Calu3 (cell line): ENCODE results near the gene TBX20. TPM values are rescaled to one million over a fixed set of nuclear protein-coding genes. Genes with fewer than 3 reads are reported as not detected.
A peak's percentile ranks its signal among the peaks of the same experiment; 100 is the strongest.
"Not testable (repeated sequence)": the region's sequence is repeated elsewhere in the genome, so short reads cannot be mapped to it uniquely, and the experiment has no call there.

Source experiments
- BruUV-seq: library from RNA; stranded (reverse); fragments of 400-500 nt; replicated peaks from 2 replicates; lab custom pipeline; 2021; lab: Mats Ljungman, UMichigan
- CTCF ChIA-PET: fragments of 300-600 bp; sonication (Branson Sonifier 250); formaldehyde crosslinking; loops from one replicate; lab custom pipeline; 2022; ENCODE audit warnings: antibody characterized with exemption; lab: Charles Lee
- DNase-seq: peaks from one replicate; pipeline ENCODE4 v3.0.0; 2022
- H3K27ac Mint-ChIP-seq: one replicate; pipeline ENCODE4 v1.8.0; 2022; ENCODE audit warnings: mixed read lengths; ENCODE audit not compliant: unreplicated experiment
- H3K27me3 Mint-ChIP-seq: one replicate; pipeline ENCODE4 v1.8.0; 2022; ENCODE audit warnings: mixed read lengths; ENCODE audit not compliant: unreplicated experiment
- H3K36me3 Mint-ChIP-seq: one replicate; pipeline ENCODE4 v1.8.0; 2022; ENCODE audit warnings: mild to moderate bottlenecking, moderate library complexity, mixed read lengths; ENCODE audit not compliant: insufficient read depth, unreplicated experiment
- H3K4me1 Mint-ChIP-seq: one replicate; pipeline ENCODE4 v1.8.0; 2022; ENCODE audit warnings: mild to moderate bottlenecking, low read depth, mixed read lengths; ENCODE audit not compliant: unreplicated experiment
- H3K4me3 Mint-ChIP-seq: one replicate; pipeline ENCODE4 v1.8.0; 2022; ENCODE audit warnings: mild to moderate bottlenecking, low read depth, moderate library complexity, mixed read lengths; ENCODE audit not compliant: unreplicated experiment
- H3K9me3 Mint-ChIP-seq: one replicate; pipeline ENCODE4 v1.8.0; 2022; ENCODE audit warnings: low read depth, mixed read lengths; ENCODE audit not compliant: unreplicated experiment
- intact Hi-C: fragments of 100-400 bp; cut with micrococcal nuclease; formaldehyde crosslinking; loops from one replicate; pipeline ENCODE4 v1.10.0; 2022; ENCODE audit not compliant: unreplicated experiment
- total RNA-seq: library from RNA; stranded (reverse); gene quantifications from 2 replicates; pipeline ENCODE4 v1.2.3, GENCODE V29; 2022

TBX20 gene
- total RNA-seq, 1 experiment from 2014 or later, result 3.4 TPM

DNA sequence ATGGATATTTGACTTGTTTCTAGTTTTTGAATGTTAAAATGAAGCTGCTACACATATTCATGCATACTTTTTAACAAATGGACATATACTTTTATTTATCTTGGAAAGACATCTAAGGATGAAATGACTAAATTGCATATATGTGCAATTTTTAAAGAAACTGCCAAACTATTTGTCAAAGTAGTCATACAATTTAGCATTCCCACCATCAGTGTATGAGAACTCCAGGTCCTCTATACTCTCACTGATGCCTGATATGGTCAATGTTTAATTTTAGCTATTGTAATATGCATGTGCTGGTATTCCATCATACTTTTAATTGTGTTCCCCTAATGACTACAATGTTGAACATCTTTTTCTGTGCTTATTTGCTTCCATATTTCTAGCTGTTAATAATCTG lies 47.0 kb downstream of the TBX20 start:
- H3K36me3 Mint-ChIP-seq, CTCF ChIA-PET: not testable (repeated sequence)

DNA sequence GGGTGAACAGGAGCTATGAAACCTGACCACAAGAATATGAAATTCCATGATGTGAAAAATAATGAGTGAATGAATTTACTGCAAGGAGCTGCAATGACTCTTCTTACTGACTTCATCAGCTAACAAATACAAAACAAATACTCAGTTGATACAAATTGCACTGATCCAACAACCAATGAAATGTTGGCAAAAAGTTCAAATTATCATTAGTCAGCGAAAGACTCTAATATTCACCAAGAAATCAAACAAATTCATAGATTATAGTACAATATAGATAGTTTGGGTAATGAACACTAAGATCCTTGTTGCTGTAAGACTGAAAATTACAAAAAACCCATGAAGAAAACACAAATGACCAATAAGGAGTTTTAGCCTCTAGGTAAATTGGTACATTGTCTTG lies 49.0 kb downstream of the TBX20 start:
- H3K9me3 Mint-ChIP-seq, H3K27me3 Mint-ChIP-seq, H3K27ac Mint-ChIP-seq, H3K36me3 Mint-ChIP-seq, H3K4me3 Mint-ChIP-seq, CTCF ChIA-PET, H3K4me1 Mint-ChIP-seq, DNase-seq, BruUV-seq: not testable (repeated sequence)
- intact Hi-C loops, result loop anchor here (10.0 kb wide), 1 partner anchor 220 kb away; no protein-coding TSS in a partner anchor

More for the DNA sequence above, 47.0 kb downstream of the TBX20 start:
- H3K27ac Mint-ChIP-seq, DNase-seq, H3K9me3 Mint-ChIP-seq, H3K27me3 Mint-ChIP-seq, H3K4me3 Mint-ChIP-seq, BruUV-seq, H3K4me1 Mint-ChIP-seq: not testable (repeated sequence)
- intact Hi-C loops, result loop anchor here (10.0 kb wide), 1 partner anchor 218 kb away; no protein-coding TSS in a partner anchor

- CTCF ChIA-PET, H3K4me1 Mint-ChIP-seq, H3K36me3 Mint-ChIP-seq, H3K27me3 Mint-ChIP-seq, H3K27ac Mint-ChIP-seq, H3K4me3 Mint-ChIP-seq, DNase-seq, H3K9me3 Mint-ChIP-seq, BruUV-seq: not testable (repeated sequence)
- intact Hi-C loops, result loop anchor here (10.0 kb wide), 1 partner anchor 221 kb away; no protein-coding TSS in a partner anchor
These were observed 49.9 kb downstream of the TBX20 start for GRCh38 chr7:35204031-35204430.

GRCh38 chr7:35202353-35202752 lies 51.5 kb downstream of the TBX20 start:
- H3K9me3 Mint-ChIP-seq, H3K4me1 Mint-ChIP-seq, CTCF ChIA-PET, H3K27me3 Mint-ChIP-seq, H3K36me3 Mint-ChIP-seq, H3K4me3 Mint-ChIP-seq, DNase-seq, BruUV-seq, H3K27ac Mint-ChIP-seq: not testable (repeated sequence)
- intact Hi-C loops, result loop anchor here (10.0 kb wide), 1 partner anchor 222 kb away; no protein-coding TSS in a partner anchor

DNA sequence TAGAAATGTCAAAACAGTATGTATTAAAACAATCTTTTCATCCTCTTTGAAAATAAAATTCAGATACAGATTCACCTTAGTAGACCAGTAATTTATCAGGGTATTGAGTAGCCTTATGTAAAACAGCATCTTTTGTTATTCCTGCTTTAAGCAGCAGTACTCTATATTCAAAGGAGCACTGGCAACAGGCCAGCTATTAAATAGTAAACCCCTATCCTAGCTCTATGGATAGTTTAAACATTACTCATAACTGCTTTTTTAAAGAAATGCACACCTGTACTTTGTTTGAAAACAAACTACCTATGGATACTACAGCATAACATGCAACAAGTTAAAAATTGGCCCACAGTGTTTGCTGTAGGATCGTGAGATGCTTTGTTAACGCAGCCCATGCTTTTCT lies 53.7 kb downstream of the TBX20 start:
- H3K27ac Mint-ChIP-seq, H3K4me3 Mint-ChIP-seq, BruUV-seq, H3K27me3 Mint-ChIP-seq, H3K9me3 Mint-ChIP-seq, CTCF ChIA-PET, H3K36me3 Mint-ChIP-seq, H3K4me1 Mint-ChIP-seq: not testable (repeated sequence)
- intact Hi-C loops, result loop anchor here (10.0 kb wide), 1 partner anchor 225 kb away; no protein-coding TSS in a partner anchor
- peak; percentile 42 for DNase-seq

DNA sequence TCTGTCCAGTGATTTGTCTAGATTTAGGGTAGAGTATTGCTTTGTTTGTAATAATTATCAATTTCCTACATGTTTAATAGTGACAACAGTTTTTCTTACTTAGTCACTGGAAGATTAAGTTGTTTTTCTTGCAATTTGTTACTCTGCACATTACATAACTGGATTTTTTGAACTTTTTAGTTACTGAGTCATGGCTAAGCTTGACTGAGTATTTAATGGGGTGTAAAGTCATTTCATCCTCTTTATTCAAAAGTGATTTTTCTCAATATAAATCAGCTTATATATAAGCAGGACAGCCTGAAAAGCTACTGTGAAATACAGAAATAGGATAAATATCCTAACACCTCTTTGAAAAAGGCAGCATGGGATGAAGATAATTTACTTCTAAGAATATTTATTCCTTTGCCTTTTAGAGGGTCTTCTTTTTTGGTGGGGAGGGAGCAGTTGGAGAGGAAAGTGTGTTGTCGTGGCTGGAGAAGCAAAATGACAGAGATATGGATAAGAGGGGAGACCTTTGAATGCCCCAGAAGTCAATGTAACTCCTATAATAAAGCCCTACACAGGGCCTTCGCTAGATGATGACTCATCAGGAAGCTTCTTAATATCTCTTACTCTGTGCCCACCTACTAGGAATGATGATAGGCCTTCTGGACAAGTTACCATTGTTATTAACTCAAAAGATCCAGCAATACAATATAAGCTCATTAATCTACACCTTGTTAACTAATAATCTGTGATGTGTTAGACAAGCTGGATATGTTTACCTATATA lies 55.3 kb downstream of the TBX20 start:
- not testable (repeated sequence) for H3K4me3 Mint-ChIP-seq, H3K4me1 Mint-ChIP-seq

GRCh38 chr7:35191571-35191970 lies 62.3 kb downstream of the TBX20 start:
- H3K9me3 Mint-ChIP-seq, H3K4me1 Mint-ChIP-seq, H3K4me3 Mint-ChIP-seq, H3K27ac Mint-ChIP-seq, CTCF ChIA-PET, BruUV-seq, DNase-seq, H3K36me3 Mint-ChIP-seq: not testable (repeated sequence)
- peaks cover 15% of the 10 kb centered on the region for H3K27me3 Mint-ChIP-seq
- intact Hi-C loops, result loop anchor here (2.0 to 5.0 kb wide), 2 partner anchors 331 to 345 kb away; no protein-coding TSS in a partner anchor

More for the DNA sequence above, 55.3 kb downstream of the TBX20 start:
- CTCF ChIA-PET, H3K9me3 Mint-ChIP-seq, H3K27me3 Mint-ChIP-seq, DNase-seq, BruUV-seq, H3K36me3 Mint-ChIP-seq, intact Hi-C loops, H3K27ac Mint-ChIP-seq: not testable (repeated sequence)

DNA sequence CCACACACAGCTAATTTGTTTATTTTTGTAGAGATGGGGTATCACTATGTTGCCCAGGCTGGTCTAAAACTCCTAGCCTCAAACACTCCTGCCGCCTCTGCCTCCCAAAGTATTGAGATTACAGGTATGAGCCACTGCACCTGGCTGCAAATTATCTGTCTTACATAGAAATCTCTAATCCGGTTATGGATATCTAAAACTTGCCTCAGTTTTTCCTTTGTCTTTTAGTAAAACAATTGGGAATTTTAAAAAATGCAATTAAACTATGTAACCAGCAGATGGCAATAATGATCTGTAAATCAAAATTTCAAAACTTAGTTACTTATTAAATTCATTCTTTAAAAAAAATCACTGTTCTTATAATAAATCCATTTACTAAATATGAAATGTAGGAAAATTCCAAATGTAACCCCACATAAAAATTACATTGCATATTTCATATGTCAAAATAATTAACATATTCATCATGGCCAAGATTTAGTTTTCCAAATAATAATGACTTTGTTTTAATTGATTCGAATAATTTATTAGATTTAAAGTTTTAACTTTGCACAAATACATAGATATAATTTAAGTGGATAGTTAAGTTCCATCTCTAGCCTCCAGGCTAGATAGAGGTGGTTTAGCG lies 63.6 kb downstream of the TBX20 start:
- peaks cover 22% of the 10 kb centered on the region for H3K4me1 Mint-ChIP-seq
- DNase-seq, H3K9me3 Mint-ChIP-seq, BruUV-seq, H3K27ac Mint-ChIP-seq, H3K4me3 Mint-ChIP-seq: not testable (repeated sequence)
- H3K36me3 Mint-ChIP-seq, result peaks cover 14% of the 10 kb centered on the region
- H3K27me3 Mint-ChIP-seq, result peaks cover 28% of the 10 kb centered on the region
- intact Hi-C loops, result loop anchor here (2.0 to 5.0 kb wide), 2 partner anchors 332 to 347 kb away; no protein-coding TSS in a partner anchor
- CTCF ChIA-PET, result interaction anchor here (0.8 kb wide), 1 partner anchor 330 kb away, joined by 4 read pairs; no protein-coding TSS in a partner anchor

GRCh38 chr7:35186751-35187150 lies 67.1 kb downstream of the TBX20 start:
- Mint-ChIP-seq H3K36me3 (peaks cover 14% of the 10 kb centered on the region), H3K27ac (peak overlapping the region; percentile 22), H3K4me3 (peak overlapping the region; percentile 91), H3K27me3 (peaks cover 37% of the 10 kb centered on the region), H3K4me1 (peaks cover 27% of the 10 kb centered on the region)
- intact Hi-C loops, result loop anchor here (5.0 to 10.0 kb wide), 2 partner anchors 436 to 512 kb away; no protein-coding TSS in a partner anchor
- DNase-seq, result peak; percentile 54
- not testable (repeated sequence) for H3K9me3 Mint-ChIP-seq, BruUV-seq
- CTCF ChIA-PET, result interaction anchor here (0.6 to 1.2 kb wide), 2 partner anchors 333 to 440 kb away, joined by 3 to 4 read pairs; no protein-coding TSS in a partner anchor
